NCI-H2081 (cell line): ENCODE results near the gene RPP40.
"Not testable (repeated sequence)": the region's sequence is repeated elsewhere in the genome, so short reads cannot be mapped to it uniquely, and the experiment has no call there.

Experiments used
- DNase-seq, 2 experiments: peaks; one replicate each; lab custom pipeline; 2025; lab: John Stamatoyannopoulos, UW

RPP40 gene

DNA sequence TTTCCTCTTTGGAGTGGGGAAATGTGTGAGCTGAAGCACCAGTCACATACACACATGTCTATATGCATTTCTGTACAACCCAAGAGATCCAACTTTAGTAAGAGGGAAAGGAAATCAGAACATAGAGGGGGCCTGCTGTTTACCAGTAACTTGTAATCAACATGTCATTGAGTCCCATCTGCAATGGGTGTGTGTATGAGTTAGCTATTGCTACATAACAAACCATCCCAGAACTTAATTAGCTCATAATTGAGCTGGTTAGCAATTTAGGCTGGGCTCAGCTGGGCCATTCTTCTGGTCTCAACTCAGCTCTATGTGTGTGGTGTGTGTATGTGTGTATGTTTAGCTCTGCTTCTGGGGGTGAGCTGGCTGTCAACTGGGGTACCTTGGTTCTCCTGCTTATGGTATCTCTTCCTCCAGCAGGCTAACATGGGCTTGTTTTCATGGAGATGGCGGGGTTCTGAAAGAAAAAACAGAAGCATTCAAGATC is 10.3 kb upstream of the RPP40 start:
- DNase-seq = no peak

DNA sequence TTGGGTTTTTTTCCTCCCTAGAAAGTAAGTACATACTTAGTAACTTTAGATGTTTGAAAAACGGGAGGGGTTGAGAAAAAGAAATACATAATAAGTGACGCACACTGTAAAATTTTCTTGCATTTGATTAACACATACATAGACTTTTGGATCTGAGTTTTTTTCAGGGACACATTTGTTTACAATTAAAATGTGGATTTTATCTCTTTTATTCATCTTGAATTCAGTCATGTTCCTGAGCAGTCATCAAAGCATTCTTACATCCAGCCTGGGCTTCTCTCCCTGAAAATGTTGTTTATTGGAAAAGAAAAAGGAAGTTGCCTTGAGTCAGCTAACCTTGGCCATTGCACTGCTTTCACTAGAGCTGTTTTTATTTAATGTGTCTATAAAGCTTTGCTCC is 8.7 kb upstream of the RPP40 start:
- no peak for DNase-seq

DNA sequence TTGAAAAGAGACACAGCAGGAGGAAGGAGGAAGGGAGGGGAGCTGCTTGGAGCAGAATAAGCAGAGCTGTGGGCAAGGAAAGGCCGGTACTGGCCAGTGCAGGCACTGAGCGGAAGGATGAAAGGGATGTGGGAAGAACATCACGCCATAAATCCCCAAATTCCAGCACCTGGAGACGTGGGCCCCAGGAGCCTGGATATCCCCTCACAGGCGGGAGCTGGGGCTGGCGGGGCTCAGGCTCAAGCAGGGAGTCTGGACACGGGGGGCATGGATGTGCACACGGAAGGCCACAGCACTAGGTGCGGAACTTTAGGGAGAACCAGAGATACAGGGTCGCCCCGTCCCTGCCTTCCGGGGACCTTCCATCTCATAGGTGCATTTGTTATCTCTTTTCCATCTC is 7.5 kb upstream of the RPP40 start:
- no peak for DNase-seq

DNA sequence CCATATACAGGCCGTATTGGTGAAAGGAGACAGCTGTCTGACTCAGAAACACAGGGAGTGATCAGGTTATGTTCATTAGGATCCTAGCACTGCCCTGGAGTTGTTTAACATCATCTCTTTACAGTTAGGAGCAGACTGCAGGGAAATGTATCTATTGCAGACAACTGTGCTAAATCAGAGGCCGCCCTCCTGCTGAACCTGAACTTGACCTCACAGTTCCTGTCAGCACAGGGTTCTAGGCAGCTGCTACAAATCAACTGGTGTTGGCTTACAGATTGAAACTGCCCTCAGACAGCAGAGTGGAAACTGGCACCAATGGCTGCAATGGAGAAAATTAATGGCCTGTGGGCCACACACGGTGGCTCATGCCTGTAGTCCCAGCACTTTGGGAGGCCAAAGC is 3.7 kb upstream of the RPP40 start:
- no peak for DNase-seq

DNA sequence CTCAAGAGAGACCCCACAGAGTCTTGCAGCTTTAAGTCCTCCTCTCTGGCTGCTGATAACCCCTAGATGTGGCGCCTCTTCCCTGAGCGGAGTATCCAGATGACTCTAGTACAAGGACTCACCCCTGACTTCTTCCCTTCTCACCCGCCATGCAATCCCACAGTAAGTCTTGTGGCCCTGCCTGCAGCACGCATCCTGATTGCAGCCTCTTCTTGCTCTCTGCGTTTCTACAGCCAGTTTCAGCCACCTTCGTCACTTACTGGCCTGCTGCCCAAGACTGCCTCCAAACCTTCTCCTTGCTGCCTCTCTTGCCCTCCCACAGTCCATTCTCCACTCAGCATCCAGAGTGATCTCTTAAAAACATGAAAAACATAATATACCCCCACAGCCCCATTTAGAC is 2.4 kb upstream of the RPP40 start:
- no peak for DNase-seq

DNA sequence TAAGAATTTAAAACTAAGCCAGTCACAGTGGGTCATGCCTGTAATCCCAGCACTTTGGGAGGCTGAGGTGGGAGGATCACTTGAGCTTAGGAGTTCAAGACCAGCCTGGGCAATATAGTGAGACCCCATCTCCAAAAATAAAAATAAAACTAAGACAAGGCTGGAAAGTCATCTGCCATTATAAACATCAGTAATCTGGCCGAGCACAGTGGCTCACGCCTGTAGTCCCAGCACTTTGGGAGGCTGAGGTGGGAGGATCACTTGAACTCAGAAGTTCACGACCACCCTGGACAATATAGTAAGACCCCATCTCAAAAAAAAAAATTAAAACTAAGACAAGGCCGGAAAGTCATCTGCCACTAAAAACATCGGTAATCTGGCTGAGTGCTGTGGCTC is 1.2 kb upstream of the RPP40 start:
- DNase-seq = not testable (repeated sequence)

DNA sequence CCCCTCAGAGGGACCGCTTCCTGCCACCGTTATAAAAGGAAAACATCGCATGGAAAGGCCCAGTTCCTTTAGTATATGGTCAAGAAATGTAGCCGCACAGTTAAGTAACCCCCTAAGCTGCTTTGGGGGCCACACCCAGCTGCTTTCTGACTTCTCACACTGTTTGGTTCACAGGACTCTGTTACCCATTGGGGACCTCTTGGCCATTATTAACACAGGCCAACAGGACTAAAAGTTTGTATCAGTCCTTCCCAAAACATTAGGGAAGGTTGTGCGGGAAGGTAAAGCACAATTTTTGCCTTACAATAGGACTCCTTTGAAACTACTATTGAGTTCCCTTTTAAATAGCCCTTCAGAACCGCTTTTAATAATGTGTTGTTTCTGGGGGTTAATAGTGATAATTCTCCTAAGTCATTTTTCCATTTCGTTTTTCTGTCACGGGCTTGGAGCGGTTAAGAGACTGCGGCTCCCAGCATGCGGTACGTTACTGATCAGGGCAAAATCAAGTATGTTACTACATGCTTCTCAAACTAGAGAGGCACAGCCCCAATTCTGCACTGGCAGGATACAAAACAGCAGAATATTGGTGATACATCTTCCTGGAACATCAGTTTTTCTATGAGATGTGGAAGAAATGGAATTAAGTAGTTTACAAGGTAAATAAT is 668 bp upstream of the RPP40 start:
- DNase-seq = no peak

DNA sequence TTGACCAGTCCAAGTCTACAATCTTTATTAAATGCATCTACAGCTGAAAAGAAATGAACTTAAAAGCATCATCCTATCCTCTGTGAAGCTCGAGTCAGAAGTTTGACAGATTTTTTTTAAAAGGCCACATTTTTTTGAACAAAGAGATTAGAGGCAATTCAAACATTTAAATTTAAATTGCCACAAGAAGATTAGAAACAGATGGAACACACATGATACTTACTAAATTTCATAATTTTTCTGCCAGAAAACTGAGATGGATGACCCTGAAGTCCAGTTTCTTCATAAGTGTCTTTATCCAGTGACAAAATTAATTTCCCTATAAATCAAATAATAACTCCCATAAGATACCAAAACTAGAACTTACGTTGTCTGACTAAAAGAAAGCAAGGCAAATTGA is 4.3 kb downstream of the RPP40 start:
- no peak for DNase-seq

DNA sequence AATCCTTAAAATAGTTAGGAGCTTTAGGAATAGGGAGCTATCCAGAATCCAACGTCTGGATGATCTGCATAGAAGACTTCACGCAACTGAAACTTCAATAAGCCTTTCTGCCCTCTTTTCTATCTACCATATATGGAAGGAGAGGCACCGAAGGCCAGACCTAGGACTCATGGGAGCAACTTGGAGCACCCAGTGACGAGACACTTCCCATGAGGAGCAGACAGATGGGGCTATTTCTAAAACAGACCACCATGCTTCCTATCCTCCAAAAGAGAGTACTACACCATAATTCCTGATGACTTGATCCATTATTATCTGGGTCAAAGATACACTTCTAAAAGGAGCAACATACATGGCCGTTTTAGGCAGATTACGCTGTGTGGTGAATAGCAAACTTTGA is 6.0 kb downstream of the RPP40 start:
- DNase-seq = no peak

DNA sequence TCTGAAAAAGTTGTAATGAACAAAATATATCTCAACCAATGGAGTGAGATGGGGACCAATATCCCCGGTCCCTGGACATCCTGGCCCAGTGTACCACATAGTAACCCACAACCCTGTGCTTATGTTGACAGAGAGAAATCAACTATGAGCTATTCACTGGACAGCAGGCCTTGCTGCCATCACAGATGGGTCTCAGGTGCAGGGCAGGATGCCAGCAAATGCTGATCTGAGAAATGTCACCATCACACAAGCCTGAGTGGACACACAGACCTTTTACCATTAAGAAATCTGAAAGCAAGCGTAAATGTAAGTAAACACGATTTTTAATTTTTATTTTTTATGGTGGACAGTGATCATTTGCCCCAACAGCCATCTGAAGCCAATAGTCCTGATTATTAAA is 9.1 kb downstream of the RPP40 start:
- DNase-seq = no peak

DNA sequence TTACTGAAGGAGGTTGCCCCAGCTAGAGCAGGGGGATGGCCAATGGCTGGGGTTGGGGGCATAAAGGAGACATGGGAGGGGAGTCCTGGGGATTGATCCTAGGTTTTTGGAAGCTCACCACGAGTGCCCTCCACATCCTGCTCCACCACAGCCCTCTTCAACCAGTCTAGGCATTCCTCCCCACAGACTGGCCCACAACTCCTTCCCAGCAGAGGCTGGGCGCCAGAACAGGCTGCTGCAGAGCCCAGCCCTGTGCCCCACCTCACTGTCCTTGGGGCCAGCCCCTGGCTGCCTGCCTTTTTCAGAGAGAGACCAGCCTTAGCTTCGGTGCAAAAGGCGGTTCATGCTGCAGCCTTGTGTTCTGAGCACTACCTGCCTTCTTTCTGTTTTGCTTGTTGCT is 16.4 kb downstream of the RPP40 start:
- no peak for DNase-seq

DNA sequence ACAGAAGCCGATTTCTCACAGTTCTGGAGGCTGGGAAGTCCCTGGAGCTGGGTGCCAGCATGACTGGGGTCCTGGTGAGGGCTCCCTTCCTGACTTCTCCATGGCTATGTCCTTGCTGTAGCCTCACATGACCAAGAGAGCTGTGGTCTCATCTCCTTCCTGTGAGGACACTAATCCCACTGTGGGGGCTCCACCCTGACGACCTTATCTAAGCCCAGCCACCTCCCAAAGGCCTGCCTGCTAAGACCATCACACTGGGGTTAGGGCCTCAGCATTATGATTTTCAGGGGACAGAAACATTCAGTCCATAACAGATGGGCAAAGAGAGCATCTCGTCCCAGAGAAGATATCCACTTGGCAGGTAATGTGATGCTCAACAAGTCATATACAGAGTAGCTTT is 16.8 kb downstream of the RPP40 start:
- DNase-seq = no peak

DNA sequence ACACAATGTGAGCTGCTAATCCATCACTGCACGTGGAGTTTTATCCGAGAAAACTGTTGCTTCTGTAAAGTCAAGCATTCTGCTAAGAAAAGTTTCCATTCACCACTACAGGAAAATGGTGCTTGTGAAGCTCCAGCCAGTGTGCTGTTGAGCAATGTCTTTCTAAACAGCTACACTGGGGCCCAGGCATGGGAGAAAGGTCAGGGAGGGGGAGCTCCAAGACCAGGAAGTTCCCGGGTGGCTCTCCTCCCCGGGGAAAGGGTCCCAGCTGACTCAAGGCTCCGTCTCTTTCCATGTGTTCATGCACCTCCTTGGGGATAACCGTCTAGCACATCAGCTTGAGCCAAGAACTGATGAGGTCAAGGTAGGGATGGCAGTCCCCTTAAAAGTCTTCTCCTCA is 20.5 kb downstream of the RPP40 start:
- DNase-seq = no peak

DNA sequence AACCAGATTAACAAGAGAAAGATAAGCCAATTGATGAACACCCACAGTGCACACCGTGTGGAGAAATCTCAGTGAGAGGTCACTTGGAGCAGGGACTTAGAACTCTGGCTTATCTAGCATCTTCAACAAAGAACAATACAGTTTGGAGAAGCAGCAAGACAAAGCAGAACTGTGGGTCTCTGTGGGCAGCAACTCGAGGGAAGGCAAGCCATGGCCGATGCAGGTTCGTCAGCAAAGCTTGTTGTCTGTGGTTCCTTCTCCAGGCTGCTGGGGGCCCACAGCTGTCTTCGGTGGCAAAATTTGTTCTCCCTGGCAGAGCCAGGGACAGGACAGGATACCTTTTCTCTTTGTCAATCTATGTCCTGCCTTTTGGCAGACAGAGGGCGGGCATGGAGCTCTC is 22.1 kb downstream of the RPP40 start:
- DNase-seq = no peak

DNA sequence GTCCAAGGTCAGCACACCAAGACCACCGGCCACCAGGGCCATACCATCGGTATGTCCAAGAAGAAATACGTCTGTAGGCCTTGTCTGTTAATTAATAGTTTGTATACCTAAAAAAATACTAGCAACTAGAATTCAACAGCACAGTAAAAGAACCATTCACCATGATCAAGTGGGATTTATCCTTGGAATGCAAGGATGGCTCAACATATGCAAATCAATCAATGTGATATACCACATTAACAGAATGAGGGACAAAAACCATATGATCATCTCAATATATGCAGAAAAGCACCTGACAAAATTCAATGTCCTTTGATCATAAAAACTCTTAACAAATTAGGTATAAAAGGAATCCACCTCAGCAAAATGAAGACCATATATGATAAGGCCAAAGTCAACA is 24.4 kb downstream of the RPP40 start:
- no peak for DNase-seq

DNA sequence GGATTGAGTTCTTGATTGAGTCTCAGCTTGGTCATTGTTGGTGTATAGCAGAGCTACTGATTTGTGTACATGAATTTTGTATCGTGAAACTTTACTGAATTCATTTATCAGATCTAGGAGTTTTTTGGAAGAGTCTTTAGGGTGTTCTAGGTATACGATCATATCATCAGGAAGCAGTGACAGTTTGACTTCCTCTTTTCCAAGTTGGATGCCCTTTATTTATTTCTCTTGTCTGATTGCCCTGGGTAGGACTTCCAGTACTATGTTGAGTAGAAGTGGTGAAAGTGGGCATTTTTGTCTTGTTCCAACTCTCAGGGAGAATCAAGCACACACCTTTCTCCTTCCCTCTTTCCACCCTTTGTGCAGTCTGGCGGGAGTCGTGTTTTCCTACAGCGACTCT is 26.4 kb downstream of the RPP40 start:
- DNase-seq = no peak

DNA sequence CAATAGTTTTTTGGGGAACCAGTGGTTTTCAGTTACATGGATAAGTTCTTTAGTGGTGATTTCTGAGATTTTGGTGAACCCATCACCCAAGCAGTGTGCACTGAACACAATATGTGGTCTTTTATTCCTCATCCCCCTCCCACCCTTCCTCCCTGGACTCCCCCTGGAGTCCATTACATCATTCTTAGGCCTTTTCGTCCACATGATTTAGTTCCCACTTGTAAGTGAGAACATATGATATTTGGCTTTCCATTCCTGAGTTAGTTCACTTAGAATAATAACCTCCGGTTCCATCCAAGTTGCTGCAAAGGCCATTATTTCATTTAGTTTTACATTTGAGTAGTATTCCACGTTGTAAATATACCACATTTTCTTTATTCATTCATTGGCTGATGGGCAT is 28.3 kb downstream of the RPP40 start:
- DNase-seq = no peak

DNA sequence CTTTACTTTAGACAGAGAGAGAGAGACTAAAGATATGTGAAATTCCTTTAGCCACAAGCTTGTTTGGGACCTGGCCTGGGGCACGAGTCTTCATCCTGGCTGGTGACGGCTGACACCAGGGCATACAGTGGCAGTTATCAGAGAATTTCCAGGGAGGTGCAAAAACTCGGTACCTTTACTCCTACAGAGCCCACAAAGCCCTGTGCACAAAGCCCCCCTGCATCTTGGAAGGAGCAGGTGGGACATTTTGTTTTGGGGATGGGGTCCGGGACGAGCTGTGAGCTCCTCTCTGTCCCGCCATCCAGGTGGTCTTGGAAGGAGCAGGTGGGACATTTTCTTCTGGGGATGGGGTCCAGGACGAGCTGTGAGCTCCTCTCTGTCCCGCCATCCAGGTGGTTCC is 28.9 kb downstream of the RPP40 start:
- no peak for DNase-seq

DNA sequence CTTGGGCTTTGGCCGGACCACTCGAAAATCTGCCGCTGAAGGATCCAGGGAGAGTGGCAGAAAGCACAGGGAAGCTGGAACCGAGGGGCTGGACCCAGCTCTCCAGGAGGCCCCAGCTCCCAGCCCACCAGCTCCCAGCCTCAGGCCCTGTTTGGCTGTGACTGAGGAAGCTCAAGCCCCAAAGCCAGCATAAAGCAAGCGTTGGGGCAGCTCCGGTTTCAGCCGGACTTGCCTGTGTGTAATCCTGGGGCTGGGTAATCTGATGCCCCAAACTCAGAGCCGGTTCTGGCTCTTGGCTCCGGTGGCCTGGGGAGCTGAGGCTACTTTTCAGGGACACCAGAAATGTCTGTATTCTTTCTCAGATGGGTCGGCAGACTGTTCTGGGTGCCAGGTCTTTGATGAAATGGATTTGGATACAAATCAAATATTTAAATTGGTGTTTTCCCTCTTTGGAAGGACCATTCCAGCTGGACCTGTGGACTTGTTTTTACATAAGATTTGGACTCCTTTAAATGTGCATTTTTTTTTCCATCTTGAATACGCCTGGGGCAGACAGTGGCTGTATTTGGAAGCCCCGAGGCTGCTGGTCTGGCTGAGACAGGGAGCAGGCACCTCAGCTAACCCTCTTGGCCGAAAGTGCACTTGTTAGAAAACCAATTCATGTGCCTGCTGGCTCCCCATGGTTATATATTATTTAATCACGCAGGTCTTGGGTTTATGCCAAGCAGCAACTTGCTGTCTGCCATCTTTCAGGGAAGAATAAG is 29.7 kb downstream of the RPP40 start:
- DNase-seq = peak; percentile 64 to 81

DNA sequence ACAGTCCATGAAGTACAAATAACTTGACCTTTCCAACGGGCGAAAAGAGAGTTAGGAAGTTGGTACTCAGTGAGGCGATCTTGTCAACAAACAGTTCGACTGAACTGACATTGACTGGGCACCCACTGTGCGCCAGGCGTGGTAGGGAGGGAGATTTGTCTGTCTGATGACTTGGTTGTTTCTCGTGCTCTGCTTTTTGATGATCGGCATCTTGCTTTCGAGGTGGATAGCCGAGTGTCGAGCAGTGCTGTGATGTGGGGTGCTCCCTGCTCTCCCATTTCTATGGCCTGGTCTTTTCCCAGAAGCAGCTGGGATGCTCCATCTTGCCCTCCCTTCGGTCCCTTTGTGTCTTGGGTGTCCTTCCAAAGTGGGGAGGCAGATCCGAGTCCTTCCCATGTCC is 30.4 kb downstream of the RPP40 start:
- DNase-seq = no peak

DNA sequence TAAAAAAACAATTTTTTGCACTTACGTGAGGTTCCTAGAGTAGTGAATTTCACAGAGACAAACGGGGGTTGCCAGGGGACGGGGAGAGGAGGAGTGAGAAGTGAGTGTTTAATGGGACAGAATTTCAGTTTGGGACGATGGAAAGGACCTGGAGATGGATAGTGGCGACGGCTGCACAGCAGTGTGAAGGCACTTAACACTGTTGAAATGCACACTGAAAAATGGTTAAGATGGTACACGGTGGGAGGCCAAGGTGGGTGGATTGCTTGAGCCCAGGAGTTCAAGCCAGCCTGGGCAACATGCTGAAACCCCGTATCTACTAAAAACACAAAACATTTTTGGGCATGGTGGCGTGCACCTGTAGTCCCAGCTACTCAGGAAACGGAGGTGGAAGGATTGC is 31.4 kb downstream of the RPP40 start:
- DNase-seq = no peak

DNA sequence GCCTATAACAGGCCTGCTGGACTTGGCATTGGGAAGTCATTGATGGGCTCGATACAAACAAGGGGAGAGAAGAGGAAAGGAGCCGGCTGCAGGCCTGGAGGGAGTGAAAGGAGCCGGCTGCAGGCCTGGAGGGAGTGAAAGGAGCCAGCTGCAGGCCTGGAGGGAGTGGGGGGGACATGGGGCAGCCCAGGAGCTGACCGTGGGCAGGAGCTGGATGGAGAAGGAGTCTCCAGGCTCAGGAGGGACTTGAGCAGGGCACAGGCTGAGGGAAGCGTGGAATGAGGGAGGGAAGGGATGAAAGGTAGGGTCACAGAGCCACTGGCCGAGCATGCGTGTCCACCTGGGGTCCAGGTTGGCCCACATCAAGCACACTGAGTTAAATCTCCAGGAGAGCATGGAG is 32.0 kb downstream of the RPP40 start:
- DNase-seq = no peak

DNA sequence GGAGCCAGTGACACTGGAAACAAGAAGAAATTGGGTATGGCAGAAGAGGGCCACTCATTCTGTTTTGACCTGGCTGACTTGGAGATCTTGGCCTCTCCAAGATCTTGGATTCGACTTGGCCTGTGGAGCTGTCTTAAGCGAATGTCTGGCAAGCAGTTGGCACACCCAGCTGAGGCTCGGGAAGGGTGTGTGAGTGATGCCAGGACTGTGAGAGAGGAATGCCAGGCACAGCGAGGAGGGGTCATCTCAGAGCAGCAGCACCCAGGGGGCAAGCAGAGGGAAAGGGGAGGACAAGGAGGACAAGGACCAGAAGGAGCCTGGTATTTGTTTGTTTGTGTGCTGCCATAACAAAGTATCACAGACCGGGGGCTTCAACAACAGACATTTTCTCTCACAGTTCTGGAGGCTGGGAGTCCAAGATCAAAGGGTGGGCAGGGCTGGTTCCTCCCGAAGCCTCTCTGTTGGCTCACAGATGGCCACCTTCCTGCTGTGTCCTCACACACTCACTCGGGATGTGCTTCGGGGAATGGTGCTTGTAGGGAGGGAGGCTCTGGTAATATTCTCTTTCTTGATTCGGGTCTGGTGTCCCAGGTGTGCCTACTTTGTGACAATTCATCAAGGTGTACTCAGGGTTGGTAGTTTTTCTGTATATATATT is 33.0 kb downstream of the RPP40 start:
- no peak for DNase-seq
